ENCODE results near the gene SUN1. TPM values are rescaled to one million over a fixed set of nuclear protein-coding genes. Genes with fewer than 3 reads are reported as not detected.

Gene SUN1
- total and polyA plus RNA-seq, 2 experiments from 2014 or later = 63.3 to 145 TPM

GRCh38 chr7:791519-791918, 40.8 kb upstream of the SUN1 start (continued):
- TF ChIP-seq STAT1 (IDR thresholded peaks at IDR 0.05; ENCODE audit: unreplicated experiment) (no peak), EZH2phosphoT487 (IDR thresholded peaks at IDR 0.05; ENCODE audit: unreplicated experiment) (no peak), JUNB (IDR thresholded peaks at IDR 0.05; ENCODE audit: unreplicated experiment) (no peak), EZH2 (IDR thresholded peaks at IDR 0.05; ENCODE audit: low read depth, unreplicated experiment) (no peak), REST (IDR thresholded peaks at IDR 0.05; ENCODE audit: unreplicated experiment) (no peak)

- no peaks in the 10 kb centered on the region for H3K4me1 ChIP-seq (ENCODE audit: insufficient read depth)
- H3K27me3 ChIP-seq (ENCODE audit: insufficient read depth) = no peaks in the 10 kb centered on the region
- no peaks in the 10 kb centered on the region for H3K36me3 ChIP-seq (ENCODE audit: insufficient read depth)
- no peak for ATAC-seq
- H3K9me2 ChIP-seq (ENCODE audit: insufficient read depth) = no peaks in the 10 kb centered on the region
- Mint-ChIP-seq H3K4me3 (no peak overlapping the region), H3K4me1 (no peaks in the 10 kb centered on the region), H3K27me3 (ENCODE audit: insufficient read depth, low read depth, poor library complexity) (peaks cover 2% of the 10 kb centered on the region), H3K9me3 (peaks cover 12% of the 10 kb centered on the region), H3K27ac (no peak overlapping the region), H3K36me3 (ENCODE audit: low read depth) (peaks cover 17% of the 10 kb centered on the region; the same call in 2 of the 3 replicates)
- H3K27ac ChIP-seq (ENCODE audit: low read depth) = no peak overlapping the region
- H4K20me1 ChIP-seq (replicated peaks; ENCODE audit: insufficient read depth) = no peaks in the 10 kb centered on the region
- no peak overlapping the region for H3K4me2 ChIP-seq
- no peaks in the 10 kb centered on the region for H3K79me2 ChIP-seq (replicated peaks; ENCODE audit: insufficient read depth)
- H3F3A ChIP-seq (replicated peaks; ENCODE audit: low read depth) = no peaks in the 10 kb centered on the region
- no peak for DNase-seq (ENCODE audit: low spot score)
- no peak overlapping the region for H3K4me3 ChIP-seq
- H2AFZ ChIP-seq = no peak overlapping the region
- TF ChIP-seq JUNB (IDR thresholded peaks at IDR 0.05; ENCODE audit: unreplicated experiment) = no peak
- TF ChIP-seq ZNF114 (CRISPR knock-in tag; IDR thresholded peaks at IDR 0.05) = no peak
- no peak for TF ChIP-seq ZNF331 (CRISPR knock-in tag; IDR thresholded peaks at IDR 0.05; ENCODE audit: low read depth)
- no peak for TF ChIP-seq EZH2 (IDR thresholded peaks at IDR 0.05; ENCODE audit: low read depth, unreplicated experiment)
- TF ChIP-seq CREB1 (CRISPR knock-in tag; IDR thresholded peaks at IDR 0.05; ENCODE audit: low read depth) = no peak
- no peak for TF ChIP-seq ZNF462 (CRISPR knock-in tag; IDR thresholded peaks at IDR 0.05)
- no peak for TF ChIP-seq STAT1 (IDR thresholded peaks at IDR 0.05; ENCODE audit: unreplicated experiment)
- TF ChIP-seq NANOG (IDR thresholded peaks at IDR 0.05; ENCODE audit: borderline replicate concordance) = no peak
- TF ChIP-seq ETS1 (IDR thresholded peaks at IDR 0.05) = no peak
- no peak for TF ChIP-seq REST (IDR thresholded peaks at IDR 0.05; ENCODE audit: unreplicated experiment)
Observed at GRCh38 chr7:794207-794606, 38.1 kb upstream of the SUN1 start.

Data from GM23338 (cell line).